ENCODE data around the gene CFAP210. TPM values are rescaled to one million over a fixed set of nuclear protein-coding genes. Genes with fewer than 3 reads are reported as not detected.

Gene CFAP210
- polyA plus RNA-seq, 3 donors: not detected

DNA sequence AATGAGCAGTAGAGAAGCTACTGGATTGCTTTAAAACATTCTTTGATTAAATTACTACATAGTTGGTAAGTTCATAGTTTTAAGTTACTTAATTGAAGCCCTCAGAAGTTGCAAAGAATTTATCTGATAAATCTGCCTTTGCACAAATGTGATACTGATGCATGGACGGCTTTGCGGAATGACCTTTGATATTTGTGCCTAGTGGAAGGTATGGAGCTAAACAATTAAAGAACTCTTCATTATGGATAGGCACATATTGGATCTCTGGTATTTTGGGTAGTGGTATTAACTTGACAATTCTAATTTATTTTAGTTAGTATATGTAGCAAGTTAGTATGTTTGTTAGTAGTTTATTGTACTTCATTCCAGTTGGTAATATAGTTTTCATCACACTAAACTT, 54.1 kb downstream of the CFAP210 start:
- H3K27ac ChIP-seq (ENCODE audit: low read depth in 1 of 2, low read length in 2 of 2): no peak overlapping the region
- H3K4me3 Mint-ChIP-seq: no peak overlapping the region
- H3K4me3 ChIP-seq (replicated peaks in 1 of 3; ENCODE audit: low read depth in 2 of 3, low read length in 3 of 3): no peak overlapping the region
- no peak for DNase-seq
- H3K9me3 Mint-ChIP-seq: no peaks in the 10 kb centered on the region
- H3K9ac ChIP-seq (ENCODE audit: insufficient read depth, low read length, poor library complexity, severe bottlenecking): no peak overlapping the region
- no peaks in the 10 kb centered on the region for H3K4me1 Mint-ChIP-seq
- H3K27ac Mint-ChIP-seq: no peak overlapping the region
- H4K20me1 ChIP-seq (ENCODE audit: insufficient read depth, low read length): no peaks in the 10 kb centered on the region
- intact Hi-C loops (cut with micrococcal nuclease): no loop called here
- peaks cover 29 to 50% of the 10 kb centered on the region in 2 donors for H3K36me3 ChIP-seq (replicated peaks in 1 of 2; ENCODE audit: control insufficient read depth in 1 of 2, insufficient read depth in 2 of 2, low read length in 2 of 2)
- H3K4me1 ChIP-seq (ENCODE audit: control insufficient read depth in 1 of 2, insufficient read depth in 2 of 2, low read length in 2 of 2): no peaks in the 10 kb centered on the region
- no peaks in the 10 kb centered on the region for H3K27me3 ChIP-seq (ENCODE audit: control insufficient read depth in 2 of 2, insufficient read depth in 2 of 2, low read length in 2 of 2)
- no peaks in the 10 kb centered on the region for H3K79me2 ChIP-seq (ENCODE audit: insufficient read depth, low read length)
- TF ChIP-seq, protein P1, sequence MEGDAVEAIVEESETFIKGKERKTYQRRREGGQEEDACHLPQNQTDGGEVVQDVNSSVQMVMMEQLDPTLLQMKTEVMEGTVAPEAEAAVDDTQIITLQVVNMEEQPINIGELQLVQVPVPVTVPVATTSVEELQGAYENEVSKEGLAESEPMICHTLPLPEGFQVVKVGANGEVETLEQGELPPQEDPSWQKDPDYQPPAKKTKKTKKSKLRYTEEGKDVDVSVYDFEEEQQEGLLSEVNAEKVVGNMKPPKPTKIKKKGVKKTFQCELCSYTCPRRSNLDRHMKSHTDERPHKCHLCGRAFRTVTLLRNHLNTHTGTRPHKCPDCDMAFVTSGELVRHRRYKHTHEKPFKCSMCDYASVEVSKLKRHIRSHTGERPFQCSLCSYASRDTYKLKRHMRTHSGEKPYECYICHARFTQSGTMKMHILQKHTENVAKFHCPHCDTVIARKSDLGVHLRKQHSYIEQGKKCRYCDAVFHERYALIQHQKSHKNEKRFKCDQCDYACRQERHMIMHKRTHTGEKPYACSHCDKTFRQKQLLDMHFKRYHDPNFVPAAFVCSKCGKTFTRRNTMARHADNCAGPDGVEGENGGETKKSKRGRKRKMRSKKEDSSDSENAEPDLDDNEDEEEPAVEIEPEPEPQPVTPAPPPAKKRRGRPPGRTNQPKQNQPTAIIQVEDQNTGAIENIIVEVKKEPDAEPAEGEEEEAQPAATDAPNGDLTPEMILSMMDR (IDR thresholded peaks at IDR 0.05): no peak
- H3K36me3 Mint-ChIP-seq: peaks cover 14 to 17% of the 10 kb centered on the region in 2 donors
- no peak overlapping the region for H2AFZ ChIP-seq (ENCODE audit: insufficient read depth, low read depth, low read length, poor library complexity, severe bottlenecking)
- no peaks in the 10 kb centered on the region for H3K9me3 ChIP-seq (replicated peaks in 1 of 2; ENCODE audit: control insufficient read depth in 1 of 2, insufficient read depth in 1 of 2, low read length in 2 of 2)
- no peak overlapping the region for H3K4me2 ChIP-seq (replicated peaks; ENCODE audit: extremely low read depth, low read length, poor library complexity, severe bottlenecking)
- no CpG with 5 or more reads among the region's 2 CpGs for WGBS (ENCODE audit: insufficient coverage)
- H3K27me3 Mint-ChIP-seq (ENCODE audit: low read depth in 3 of 3): no peaks in the 10 kb centered on the region

DNA sequence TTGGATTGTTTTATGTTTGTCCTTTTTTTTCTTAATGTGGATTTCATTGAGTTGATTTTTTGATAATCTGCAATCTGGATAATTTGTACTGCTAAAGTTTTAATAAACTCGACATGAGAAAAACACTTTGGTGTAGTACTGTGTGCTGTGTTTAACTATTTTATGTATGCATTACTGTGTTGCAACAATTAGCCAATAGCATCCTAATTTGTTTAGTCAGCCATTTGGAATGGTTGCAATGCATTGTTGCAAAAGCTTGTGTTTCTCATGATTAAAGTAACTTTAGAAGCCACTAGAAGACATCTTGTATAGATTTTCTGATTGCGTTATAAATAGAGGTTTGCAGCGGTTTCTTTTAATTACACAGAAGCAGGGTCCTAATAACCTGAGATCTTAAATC, 56.6 kb downstream of the CFAP210 start:
- no peak overlapping the region for H3K9ac ChIP-seq (ENCODE audit: insufficient read depth, low read length, poor library complexity, severe bottlenecking)
- Mint-ChIP-seq H3K9me3 (no peaks in the 10 kb centered on the region), H3K27ac (no peak overlapping the region), H3K4me3 (no peak overlapping the region), H3K4me1 (no peaks in the 10 kb centered on the region), H3K36me3 (peaks cover 14 to 17% of the 10 kb centered on the region in 2 donors), H3K27me3 (ENCODE audit: low read depth in 3 of 3) (no peaks in the 10 kb centered on the region)
- H3K27ac ChIP-seq (ENCODE audit: low read depth in 1 of 2, low read length in 2 of 2): no peak overlapping the region
- no peak for DNase-seq
- no peaks in the 10 kb centered on the region for H3K27me3 ChIP-seq (ENCODE audit: control insufficient read depth in 2 of 2, insufficient read depth in 2 of 2, low read length in 2 of 2)
- 100% methylated on average over 1 of the region's 3 CpGs for WGBS (ENCODE audit: insufficient coverage)
- no peaks in the 10 kb centered on the region for H3K4me1 ChIP-seq (ENCODE audit: control insufficient read depth in 1 of 2, insufficient read depth in 2 of 2, low read length in 2 of 2)
- peaks cover 52 to 75% of the 10 kb centered on the region in 2 donors for H3K36me3 ChIP-seq (replicated peaks in 1 of 2; ENCODE audit: control insufficient read depth in 1 of 2, insufficient read depth in 2 of 2, low read length in 2 of 2)
- no peaks in the 10 kb centered on the region for H4K20me1 ChIP-seq (ENCODE audit: insufficient read depth, low read length)
- no peak overlapping the region for H2AFZ ChIP-seq (ENCODE audit: insufficient read depth, low read depth, low read length, poor library complexity, severe bottlenecking)
- intact Hi-C loops (cut with micrococcal nuclease): no loop called here
- H3K4me3 ChIP-seq (replicated peaks in 1 of 3; ENCODE audit: low read depth in 2 of 3, low read length in 3 of 3): no peak overlapping the region
- H3K79me2 ChIP-seq (ENCODE audit: insufficient read depth, low read length): no peaks in the 10 kb centered on the region
- TF ChIP-seq, protein P1 (IDR thresholded peaks at IDR 0.05): no peak
- no peaks in the 10 kb centered on the region for H3K9me3 ChIP-seq (replicated peaks in 1 of 2; ENCODE audit: control insufficient read depth in 1 of 2, insufficient read depth in 1 of 2, low read length in 2 of 2)
- no peak overlapping the region for H3K4me2 ChIP-seq (replicated peaks; ENCODE audit: extremely low read depth, low read length, poor library complexity, severe bottlenecking)

Measured in CD14-positive monocyte (primary cell).